Neural cell (in vitro differentiated cells): ENCODE results near the gene MXRA5. TPM values are rescaled to one million over a fixed set of nuclear protein-coding genes. Genes with fewer than 3 reads are reported as not detected.

ENCODE experiments used
- H2AFZ ChIP-seq: fragments of 200-600, 300-800 bp; sonication (generic), shearing (Covaris generic); 2 replicates; pipeline ENCODE4 v1.6.0; 2014; ENCODE audit warnings: low read depth, mild to moderate bottlenecking, antibody characterized with exemption, low read length, moderate library complexity
- H3F3A ChIP-seq: fragments of 200-600 bp; shearing (Covaris generic); 2 replicates; pipeline ENCODE4 v1.6.1; 2016; ENCODE audit warnings: mild to moderate bottlenecking, moderate library complexity, mixed read lengths, antibody characterized with exemption, low read length; ENCODE audit not compliant: insufficient read depth, poor library complexity, severe bottlenecking
- H3K27ac ChIP-seq: fragments of 200-600, 300-800 bp; sonication (generic), shearing (Covaris generic); 2 replicates; pipeline ENCODE4 v1.5.1; 2014; ENCODE audit warnings: mild to moderate bottlenecking, low read length, moderate library complexity
- H3K27me3 ChIP-seq: fragments of 300-800, 200-600 bp; sonication (generic), shearing (Covaris generic); 2 replicates; pipeline ENCODE4 v1.6.0; 2014; ENCODE audit warnings: mild to moderate bottlenecking, low read depth, low read length, moderate library complexity; ENCODE audit not compliant: insufficient read depth
- H3K36me3 ChIP-seq: fragments of 300-800, 200-600 bp; sonication (generic), shearing (Covaris generic); 2 replicates; pipeline ENCODE4 v1.5.1; 2014; ENCODE audit warnings: mild to moderate bottlenecking, antibody characterized with exemption, low read length, moderate library complexity; ENCODE audit not compliant: insufficient read depth
- H3K4me2 ChIP-seq: fragments of 300-800, 200-600 bp; sonication (generic), shearing (Covaris generic); 2 replicates; pipeline ENCODE4 v1.6.0; 2014; ENCODE audit warnings: mild to moderate bottlenecking, low read length
- H3K4me3 ChIP-seq: fragments of 300-800, 200-600 bp; sonication (generic), shearing (Covaris generic); 2 replicates; pipeline ENCODE4 v1.5.1; 2014; ENCODE audit warnings: mild to moderate bottlenecking, low read length, moderate library complexity
- H3K79me2 ChIP-seq: fragments of 200-600 bp; shearing (Covaris generic); replicated peaks from 2 replicates; pipeline ENCODE4 v1.6.0; 2014; ENCODE audit warnings: mild to moderate bottlenecking, low read length, moderate library complexity; ENCODE audit not compliant: insufficient read depth
- H3K9ac ChIP-seq: fragments of 300-800, 200-600 bp; sonication (generic), shearing (Covaris generic); 2 replicates; pipeline ENCODE4 v1.6.1; 2016; ENCODE audit warnings: mild to moderate bottlenecking, low read length, mixed read lengths
- H3K9me2 ChIP-seq: fragments of 200-600 bp; shearing (Covaris generic); 2 replicates; pipeline ENCODE4 v1.6.1; 2016; ENCODE audit warnings: mild to moderate bottlenecking, low read length, mixed read lengths; ENCODE audit not compliant: insufficient read depth
- H3K9me3 ChIP-seq: fragments of 200-600, 300-800 bp; sonication (generic), shearing (Covaris generic); 2 replicates; pipeline ENCODE4 v1.6.1; 2016; ENCODE audit warnings: mild to moderate bottlenecking, mixed run types, low read length, moderate library complexity, mixed read lengths
- H4K20me1 ChIP-seq: fragments of 200-600 bp; shearing (Covaris generic); 2 replicates; pipeline ENCODE4 v1.6.1; 2016; ENCODE audit warnings: mild to moderate bottlenecking, mixed run types; ENCODE audit not compliant: insufficient read depth
- CTCF ChIP-seq: fragments of 450-650 bp; IDR thresholded peaks from 2 replicates; pipeline ENCODE4 v1.5.1; 2014; ENCODE audit warnings: antibody characterized with exemption, mild to moderate bottlenecking, moderate library complexity; ENCODE audit not compliant: poor library complexity, severe bottlenecking
- EP300 ChIP-seq: fragments of 450-650 bp; conservative IDR thresholded peaks from 2 replicates; pipeline ENCODE4 v1.6.1; 2014; ENCODE audit warnings: antibody characterized with exemption, mild to moderate bottlenecking, moderate library complexity; ENCODE audit not compliant: poor library complexity, severe bottlenecking
- EZH2 ChIP-seq: fragments of 200-600, 300-800 bp; shearing (Covaris generic), sonication (generic); IDR thresholded peaks from 2 replicates; pipeline ENCODE4 v1.6.1; 2014; ENCODE audit warnings: antibody characterized with exemption, low read length, borderline replicate concordance, mild to moderate bottlenecking; ENCODE audit not compliant: insufficient read depth, poor library complexity, severe bottlenecking
- MXI1 ChIP-seq: fragments of 450-650 bp; conservative IDR thresholded peaks from 2 replicates; pipeline ENCODE4 v1.6.1; 2014; ENCODE audit warnings: antibody characterized with exemption, mild to moderate bottlenecking; ENCODE audit not compliant: poor library complexity, severe bottlenecking
- POLR2AphosphoS5 ChIP-seq: IDR thresholded peaks from 2 replicates; pipeline ENCODE4 v1.6.1; 2012
- RAD21 ChIP-seq: fragments of 450-650 bp; conservative IDR thresholded peaks from 2 replicates; pipeline ENCODE4 v1.6.1; 2014; ENCODE audit warnings: antibody characterized with exemption, mild to moderate bottlenecking, moderate library complexity
- REST ChIP-seq: IDR thresholded peaks from 2 replicates; pipeline ENCODE4 v1.6.1; 2012; ENCODE audit warnings: borderline replicate concordance
- SMC3 ChIP-seq: fragments of 450-650 bp; conservative IDR thresholded peaks from 2 replicates; pipeline ENCODE4 v1.6.1; 2014; ENCODE audit warnings: antibody characterized with exemption, mild to moderate bottlenecking, moderate library complexity; ENCODE audit not compliant: poor library complexity
- TAF1 ChIP-seq: IDR thresholded peaks from 2 replicates; pipeline ENCODE4 v1.6.1; 2012; ENCODE audit warnings: low read depth
- polyA plus RNA-seq: library from polyadenylated mRNA; depleted of rRNA; stranded (reverse); fragments of >200 nt; gene quantifications from 2 replicates; pipeline ENCODE4 v1.2.3, GENCODE V29; 2014

Gene MXRA5
- polyA plus RNA-seq, 1 donor from 2014 or later = 0.28 TPM

- H3K36me3 ChIP-seq = no peaks in the 10 kb centered on the region
- H4K20me1 ChIP-seq = no peaks in the 10 kb centered on the region
- H3K27ac ChIP-seq = no peak overlapping the region
- H3K4me2 ChIP-seq = no peak overlapping the region
- H3K9ac ChIP-seq = no peak overlapping the region
- no peaks in the 10 kb centered on the region for H3K27me3 ChIP-seq
- H3K4me3 ChIP-seq = no peak overlapping the region
- H3K79me2 ChIP-seq = no peaks in the 10 kb centered on the region
- TF ChIP-seq EP300 (no peak), SMC3 (no peak), RAD21 (no peak), REST (no peak)
- no peaks in the 10 kb centered on the region for H3K9me2 ChIP-seq
- no peaks in the 10 kb centered on the region for H3K9me3 ChIP-seq
- no peaks in the 10 kb centered on the region for H3F3A ChIP-seq
- no peak overlapping the region for H2AFZ ChIP-seq
Measured at GRCh38 chrX:3317191-3317718, 29.2 kb downstream of the MXRA5 start.

GRCh38 chrX:3312109-3312508, 34.3 kb downstream of the MXRA5 start:
- Histone ChIP-seq H4K20me1 (no peaks in the 10 kb centered on the region), H3K79me2 (no peaks in the 10 kb centered on the region), H3K9me3 (no peaks in the 10 kb centered on the region), H3K9me2 (no peaks in the 10 kb centered on the region), H3K27me3 (no peaks in the 10 kb centered on the region), H3F3A (no peaks in the 10 kb centered on the region), H3K9ac (no peak overlapping the region), H3K27ac (no peak overlapping the region), H3K4me3 (no peak overlapping the region), H3K36me3 (no peaks in the 10 kb centered on the region), H3K4me2 (no peak overlapping the region), H2AFZ (no peak overlapping the region)
- TF ChIP-seq TAF1 (no peak), CTCF (no peak), POLR2AphosphoS5 (no peak), REST (no peak), MXI1 (no peak), EP300 (no peak), SMC3 (no peak), EZH2 (no peak), RAD21 (no peak)
